ENCODE measurements around the gene DGKI. TPM values are rescaled to one million over a fixed set of nuclear protein-coding genes. Genes with fewer than 3 reads are reported as not detected.

The DGKI gene
- polyA plus RNA-seq, 2 of the 4 experiments (the other 2 are of a cell fraction) = 0.05 to 0.08 TPM

GRCh38 chr7:137609500-137609899 is 237.3 kb downstream of the DGKI start (continued):
- TF ChIP-seq HMGXB4 (CRISPR knock-in tag; IDR thresholded peaks at IDR 0.05; ENCODE audit: borderline replicate concordance) (no peak), NPAS2 (CRISPR knock-in tag; IDR thresholded peaks at IDR 0.05; ENCODE audit: borderline replicate concordance) (no peak)

- H3K4me1 ChIP-seq = no peaks in the 10 kb centered on the region
- DNase-seq (ENCODE audit: low read depth in 1 of 2, low spot score in 1 of 2) (peak; percentile 14 to 52), FAIRE-seq (no peak), ATAC-seq (peak in 1 of 2 experiments; percentile 54; a peak in 2 of 6 replicates)
- 19% methylated on average over 5 of the region's 5 CpGs for WGBS (ENCODE audit: missing lambda C conversion rate)
- ChIA-PET CTCF (interaction anchor here (0.6 to 4.9 kb wide), 20 partner anchors 9 to 411 kb away, joined by 3 to 24 read pairs (median 4); no protein-coding TSS in a partner anchor), POLR2A (no interaction called here)
- H3K4me3 ChIP-seq = no peak overlapping the region
- H3K4me2 ChIP-seq = no peak overlapping the region
- H3K27ac ChIP-seq = no peak overlapping the region
- TF ChIP-seq CTCF (IDR thresholded peaks at IDR 0.05) (peak; percentile 53), SMC3 (IDR thresholded peaks at IDR 0.05) (peak; percentile 52), GATA3 (IDR thresholded peaks at IDR 0.05; ENCODE audit: borderline replicate concordance) (no peak), RARB (CRISPR knock-in tag; IDR thresholded peaks at IDR 0.05) (no peak), RAD21 (conservative IDR thresholded peaks at IDR 0.05 in 1 of 2, IDR thresholded peaks at IDR 0.05 in 1 of 2) (peak; percentile 45 to 70)
- no peaks in the 10 kb centered on the region for H3K9me3 ChIP-seq
These were observed 240.6 kb downstream of the DGKI start for GRCh38 chr7:137606061-137606674.

- POLR2A ChIA-PET = no interaction called here
- ATAC-seq (no peak), FAIRE-seq (no peak), DNase-seq (ENCODE audit: low read depth in 1 of 2, low spot score in 1 of 2) (no peak)
- Histone ChIP-seq H3K4me2 (no peak overlapping the region), H3K27ac (no peak overlapping the region), H3K9me3 (no peaks in the 10 kb centered on the region), H3K4me1 (no peaks in the 10 kb centered on the region), H3K4me3 (no peak overlapping the region)
- CTCF ChIA-PET = interaction anchor here (1.0 to 4.9 kb wide), 3 partner anchors 11 to 1136 kb away, joined by 4 to 24 read pairs (median 6); no protein-coding TSS in a partner anchor
- WGBS (ENCODE audit: missing lambda C conversion rate) = 2% methylated on average over 2 of the region's 2 CpGs
- no peak for TF ChIP-seq KDM5A (IDR thresholded peaks at IDR 0.05)
- TF ChIP-seq GATA3 (IDR thresholded peaks at IDR 0.05; ENCODE audit: borderline replicate concordance) = no peak
These were observed 243.7 kb downstream of the DGKI start for GRCh38 chr7:137603043-137603442.

- no peak for ATAC-seq
- H3K27ac ChIP-seq = no peak overlapping the region
- no peak for TF ChIP-seq ZSCAN20 (CRISPR knock-in tag; IDR thresholded peaks at IDR 0.05)
- TF ChIP-seq EHF (CRISPR knock-in tag; IDR thresholded peaks at IDR 0.05) = no peak
- TF ChIP-seq EP300 (IDR thresholded peaks at IDR 0.05) = no peak
- no peak for TF ChIP-seq POLR2AphosphoS2 (conservative IDR thresholded peaks at IDR 0.05; ENCODE audit: low read length)
- H3K4me1 ChIP-seq = no peaks in the 10 kb centered on the region
- no peaks in the 10 kb centered on the region for H3K9me3 ChIP-seq
- FAIRE-seq = no peak
- 37% methylated on average over 6 of the region's 6 CpGs for WGBS (ENCODE audit: missing lambda C conversion rate)
- CTCF ChIA-PET = interaction anchor here (1.6 kb wide), 1 partner anchor 10 kb away, joined by 6 read pairs; no protein-coding TSS in a partner anchor
- POLR2A ChIA-PET = no interaction called here
- H3K4me3 ChIP-seq = no peak overlapping the region
- DNase-seq (ENCODE audit: low read depth in 1 of 2, low spot score in 1 of 2) = no peak
- H3K4me2 ChIP-seq = no peak overlapping the region
These were observed 245.1 kb downstream of the DGKI start for GRCh38 chr7:137601642-137602041.

- FAIRE-seq (no peak), DNase-seq (ENCODE audit: low read depth in 1 of 2, low spot score in 1 of 2) (no peak), ATAC-seq (no peak)
- H3K27ac ChIP-seq = no peak overlapping the region
- H3K4me1 ChIP-seq = no peaks in the 10 kb centered on the region
- H3K4me2 ChIP-seq = no peak overlapping the region
- ChIA-PET CTCF (no interaction called here), POLR2A (no interaction called here)
- no peak overlapping the region for H3K4me3 ChIP-seq
- 9% methylated on average over 4 of the region's 4 CpGs for WGBS (ENCODE audit: missing lambda C conversion rate)
- H3K9me3 ChIP-seq = no peaks in the 10 kb centered on the region
- no peak for TF ChIP-seq FOSL2 (IDR thresholded peaks at IDR 0.05)
- TF ChIP-seq FOSL2 (CRISPR knock-in tag; IDR thresholded peaks at IDR 0.05) = no peak
- TF ChIP-seq SREBF2 (IDR thresholded peaks at IDR 0.05) = no peak
- TF ChIP-seq REST (IDR thresholded peaks at IDR 0.05) = no peak
- no peak for TF ChIP-seq RARB (CRISPR knock-in tag; IDR thresholded peaks at IDR 0.05)
- TF ChIP-seq CEBPB (IDR thresholded peaks at IDR 0.05) = no peak
- TF ChIP-seq KDM1A (IDR thresholded peaks at IDR 0.05; ENCODE audit: low read depth) = no peak
- no peak for TF ChIP-seq HOXB5 (CRISPR knock-in tag; IDR thresholded peaks at IDR 0.05)
- TF ChIP-seq GATA3 (IDR thresholded peaks at IDR 0.05; ENCODE audit: borderline replicate concordance) = no peak
- TF ChIP-seq ZFP36 (IDR thresholded peaks at IDR 0.05; ENCODE audit: borderline replicate concordance, partially characterized antibody) = no peak
- TF ChIP-seq CHD4 (IDR thresholded peaks at IDR 0.05; ENCODE audit: borderline replicate concordance) = no peak
- TF ChIP-seq HEYL (CRISPR knock-in tag; IDR thresholded peaks at IDR 0.05) = no peak
These were observed 248.9 kb downstream of the DGKI start for GRCh38 chr7:137597856-137598255.
